Body of pancreas (tissue), 4 donors: Measurements from ENCODE around the gene ESF1.

ENCODE experiments used
- POLR2A ChIP-seq, 3 donors: fragments of 450-650 bp; IDR thresholded peaks; one replicate each; pipeline ENCODE4 v1.6.1; 2016; ENCODE audit warnings: antibody characterized with exemption in 3 of 3, mild to moderate bottlenecking in 2 of 3
- TF ChIP-seq, protein P1 (sequence below), 7 experiments: fragments of 450-650 bp in 4 of 7; fragments of 200-600 bp in 3 of 7; sonication (generic) in 3 of 7; IDR thresholded peaks; one replicate each; pipeline ENCODE4 v1.5.1; 2016 to 2019; ENCODE audit warnings: antibody characterized with exemption in 7 of 7

DNA sequence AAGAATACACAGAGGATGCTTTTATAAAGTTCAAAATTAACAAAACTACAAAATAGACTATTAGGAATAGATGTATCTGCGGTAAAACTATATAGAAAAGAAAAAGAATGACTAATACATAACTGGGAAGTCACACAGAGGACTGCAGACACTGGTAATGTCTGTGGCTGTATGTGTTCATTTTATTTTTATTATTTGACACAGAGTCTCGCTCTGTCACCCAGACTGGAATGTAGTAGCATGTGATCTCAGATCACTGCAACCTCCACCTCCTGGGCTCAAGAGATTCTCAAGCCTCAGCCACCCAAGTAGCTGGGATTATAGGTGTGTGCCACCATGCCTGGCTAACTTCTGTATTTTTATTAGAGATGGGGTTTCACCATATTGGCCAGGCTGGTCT, 38.9 kb downstream of the ESF1 start:
- TF ChIP-seq, protein P1, sequence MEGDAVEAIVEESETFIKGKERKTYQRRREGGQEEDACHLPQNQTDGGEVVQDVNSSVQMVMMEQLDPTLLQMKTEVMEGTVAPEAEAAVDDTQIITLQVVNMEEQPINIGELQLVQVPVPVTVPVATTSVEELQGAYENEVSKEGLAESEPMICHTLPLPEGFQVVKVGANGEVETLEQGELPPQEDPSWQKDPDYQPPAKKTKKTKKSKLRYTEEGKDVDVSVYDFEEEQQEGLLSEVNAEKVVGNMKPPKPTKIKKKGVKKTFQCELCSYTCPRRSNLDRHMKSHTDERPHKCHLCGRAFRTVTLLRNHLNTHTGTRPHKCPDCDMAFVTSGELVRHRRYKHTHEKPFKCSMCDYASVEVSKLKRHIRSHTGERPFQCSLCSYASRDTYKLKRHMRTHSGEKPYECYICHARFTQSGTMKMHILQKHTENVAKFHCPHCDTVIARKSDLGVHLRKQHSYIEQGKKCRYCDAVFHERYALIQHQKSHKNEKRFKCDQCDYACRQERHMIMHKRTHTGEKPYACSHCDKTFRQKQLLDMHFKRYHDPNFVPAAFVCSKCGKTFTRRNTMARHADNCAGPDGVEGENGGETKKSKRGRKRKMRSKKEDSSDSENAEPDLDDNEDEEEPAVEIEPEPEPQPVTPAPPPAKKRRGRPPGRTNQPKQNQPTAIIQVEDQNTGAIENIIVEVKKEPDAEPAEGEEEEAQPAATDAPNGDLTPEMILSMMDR (IDR thresholded peaks at IDR 0.05), result no peak
- TF ChIP-seq POLR2A (IDR thresholded peaks at IDR 0.05), result no peak
